Measurements from ENCODE around the gene GATD1. TPM values are rescaled to one million over a fixed set of nuclear protein-coding genes. Genes with fewer than 3 reads are reported as not detected.

The GATD1 gene
- total RNA-seq, 1 donor from 2014 or later, result 51.9 TPM

GRCh38 chr11:721741-722345 is 55.4 kb downstream of the GATD1 start:
- Histone ChIP-seq H4K20me1 (ENCODE audit: insufficient read depth, low read length) (peaks cover 56% of the 10 kb centered on the region), H3K36me3 (ENCODE audit: insufficient read depth, low read length) (no peaks in the 10 kb centered on the region), H2AFZ (ENCODE audit: low read depth, low read length) (no peak overlapping the region), H3K4me3 (ENCODE audit: insufficient read depth, low read depth, low read length) (no peak overlapping the region), H3K4me1 (ENCODE audit: insufficient read depth, low read length) (peaks cover 6% of the 10 kb centered on the region), H3K79me2 (ENCODE audit: insufficient read depth, low read length) (no peaks in the 10 kb centered on the region), H3K9ac (ENCODE audit: low read length) (no peak overlapping the region), H3K4me2 (ENCODE audit: low read length) (no peak overlapping the region), H3K27me3 (ENCODE audit: insufficient read depth, low read length) (peaks cover 5% of the 10 kb centered on the region), H3K9me3 (ENCODE audit: insufficient read depth, low read depth, low read length) (no peaks in the 10 kb centered on the region), H3K27ac (ENCODE audit: low read depth, low read length) (no peak overlapping the region)
- DNase-seq (ENCODE audit: low read depth), result no peak
- Mint-ChIP-seq H3K36me3 (ENCODE audit: low read depth, unreplicated experiment) (peaks cover 7% of the 10 kb centered on the region), H3K4me3 (ENCODE audit: unreplicated experiment) (no peak overlapping the region), H3K9me3 (ENCODE audit: unreplicated experiment) (no peaks in the 10 kb centered on the region), H3K4me1 (ENCODE audit: low read depth, unreplicated experiment) (no peaks in the 10 kb centered on the region), H3K27ac (ENCODE audit: unreplicated experiment) (no peak overlapping the region), H3K27me3 (ENCODE audit: low read depth, unreplicated experiment) (peaks cover 4% of the 10 kb centered on the region)
- FAIRE-seq, result no peak
- TF ChIP-seq EZH2 (IDR thresholded peaks at IDR 0.05; ENCODE audit: insufficient read depth, low read length) (peak; percentile 6), CTCF (IDR thresholded peaks at IDR 0.05; ENCODE audit: insufficient read depth, low read depth, low read length) (no peak)

- TF ChIP-seq EZH2 (IDR thresholded peaks at IDR 0.05; ENCODE audit: insufficient read depth, low read length), result peak; percentile 29
- TF ChIP-seq CTCF (IDR thresholded peaks at IDR 0.05; ENCODE audit: insufficient read depth, low read depth, low read length), result no peak
- peak overlapping the region; percentile 22 for H3K4me2 ChIP-seq (ENCODE audit: low read length)
- no peaks in the 10 kb centered on the region for H3K9me3 Mint-ChIP-seq (ENCODE audit: unreplicated experiment)
- H3K36me3 ChIP-seq (ENCODE audit: insufficient read depth, low read length), result no peaks in the 10 kb centered on the region
- no peaks in the 10 kb centered on the region for H3K79me2 ChIP-seq (ENCODE audit: insufficient read depth, low read length)
- no peaks in the 10 kb centered on the region for H3K4me1 Mint-ChIP-seq (ENCODE audit: low read depth, unreplicated experiment)
- H3K4me1 ChIP-seq (ENCODE audit: insufficient read depth, low read length), result peaks cover under 1% of the 10 kb centered on the region
- no peak overlapping the region for H3K4me3 ChIP-seq (ENCODE audit: insufficient read depth, low read depth, low read length)
- no peak for FAIRE-seq
- no peak overlapping the region for H3K27ac Mint-ChIP-seq (ENCODE audit: unreplicated experiment)
- H3K9ac ChIP-seq (ENCODE audit: low read length), result no peak overlapping the region
- H3K27me3 Mint-ChIP-seq (ENCODE audit: low read depth, unreplicated experiment), result peaks cover 4% of the 10 kb centered on the region
- H3K36me3 Mint-ChIP-seq (ENCODE audit: low read depth, unreplicated experiment), result peaks cover 11% of the 10 kb centered on the region
- H3K9me3 ChIP-seq (ENCODE audit: insufficient read depth, low read depth, low read length), result no peaks in the 10 kb centered on the region
- H2AFZ ChIP-seq (ENCODE audit: low read depth, low read length), result no peak overlapping the region
- no peak overlapping the region for H3K4me3 Mint-ChIP-seq (ENCODE audit: unreplicated experiment)
- H4K20me1 ChIP-seq (ENCODE audit: insufficient read depth, low read length), result peaks cover 57% of the 10 kb centered on the region
- no peak for DNase-seq (ENCODE audit: low read depth)
- peaks cover 5% of the 10 kb centered on the region for H3K27me3 ChIP-seq (ENCODE audit: insufficient read depth, low read length)
- no peak overlapping the region for H3K27ac ChIP-seq (ENCODE audit: low read depth, low read length)
These were observed 56.0 kb downstream of the GATD1 start for GRCh38 chr11:721247-721740.

- no peaks in the 10 kb centered on the region for H3K9me3 ChIP-seq (ENCODE audit: insufficient read depth, low read depth, low read length)
- H3K36me3 Mint-ChIP-seq (ENCODE audit: low read depth, unreplicated experiment), result peaks cover 13% of the 10 kb centered on the region
- peak overlapping the region; percentile 46 for H3K4me2 ChIP-seq (ENCODE audit: low read length)
- peaks cover 4% of the 10 kb centered on the region for H3K27me3 Mint-ChIP-seq (ENCODE audit: low read depth, unreplicated experiment)
- no peak overlapping the region for H3K9ac ChIP-seq (ENCODE audit: low read length)
- H3K4me3 Mint-ChIP-seq (ENCODE audit: unreplicated experiment), result no peak overlapping the region
- H3K4me3 ChIP-seq (ENCODE audit: insufficient read depth, low read depth, low read length), result no peak overlapping the region
- H3K4me1 ChIP-seq (ENCODE audit: insufficient read depth, low read length), result no peaks in the 10 kb centered on the region
- H3K36me3 ChIP-seq (ENCODE audit: insufficient read depth, low read length), result no peaks in the 10 kb centered on the region
- no peak overlapping the region for H3K27ac Mint-ChIP-seq (ENCODE audit: unreplicated experiment)
- FAIRE-seq (no peak), DNase-seq (ENCODE audit: low read depth) (no peak)
- peak overlapping the region; percentile 41 for H2AFZ ChIP-seq (ENCODE audit: low read depth, low read length)
- no peaks in the 10 kb centered on the region for H3K4me1 Mint-ChIP-seq (ENCODE audit: low read depth, unreplicated experiment)
- no peaks in the 10 kb centered on the region for H3K79me2 ChIP-seq (ENCODE audit: insufficient read depth, low read length)
- peaks cover 57% of the 10 kb centered on the region for H4K20me1 ChIP-seq (ENCODE audit: insufficient read depth, low read length)
- peaks cover 5% of the 10 kb centered on the region for H3K27me3 ChIP-seq (ENCODE audit: insufficient read depth, low read length)
- no peak for TF ChIP-seq CTCF (IDR thresholded peaks at IDR 0.05; ENCODE audit: insufficient read depth, low read depth, low read length)
- no peak for TF ChIP-seq EZH2 (IDR thresholded peaks at IDR 0.05; ENCODE audit: insufficient read depth, low read length)
- H3K27ac ChIP-seq (ENCODE audit: low read depth, low read length), result no peak overlapping the region
- no peaks in the 10 kb centered on the region for H3K9me3 Mint-ChIP-seq (ENCODE audit: unreplicated experiment)
These were observed 56.5 kb downstream of the GATD1 start for GRCh38 chr11:720642-721246.
